ENCODE data around the gene POLE3. TPM values are rescaled to one million over a fixed set of nuclear protein-coding genes. Genes with fewer than 3 reads are reported as not detected.
A peak's percentile ranks its signal among the peaks of the same experiment; 100 is the strongest.

POLE3 gene
- total and polyA plus RNA-seq, 2 donors (not counting 1 experiment from before 2014, with no cell fraction given), result 50.3 to 60.7 TPM

- no peaks in the 10 kb centered on the region for H3K27me3 ChIP-seq (replicated peaks in 1 of 4; ENCODE audit: control extremely low read depth in 1 of 4, control insufficient read depth in 3 of 4, insufficient read depth in 4 of 4, low read length in 3 of 4)
- H3K4me1 Mint-ChIP-seq, result peaks cover 41% of the 10 kb centered on the region
- H3K27ac Mint-ChIP-seq, result no peak overlapping the region
- ChIA-PET POLR2A (no interaction called here), CTCF (interaction anchor here (1.1 to 10.6 kb wide), 9 partner anchors 7 to 254 kb away, joined by 3 to 98 read pairs (median 19); partner anchors contain the start of genes C9orf43, CDC26, POLE3 and PRPF4)
- 100% methylated on average over 1 of the region's 2 CpGs for WGBS (ENCODE audit: insufficient coverage)
- no peak overlapping the region for H3K4me2 ChIP-seq (replicated peaks; ENCODE audit: low read depth, low read length, poor library complexity, severe bottlenecking)
- H4K20me1 ChIP-seq (ENCODE audit: control insufficient read depth, insufficient read depth, low read length, poor library complexity, severe bottlenecking), result no peaks in the 10 kb centered on the region
- H3K79me2 ChIP-seq (ENCODE audit: control insufficient read depth, insufficient read depth, low read length), result peaks cover 42% of the 10 kb centered on the region
- no peak overlapping the region for H3K9ac ChIP-seq (ENCODE audit: low read length)
- ATAC-seq (ENCODE audit: low read depth), result no peak
- TF ChIP-seq CTCF (IDR thresholded peaks at IDR 0.05) (no peak), EZH2 (IDR thresholded peaks at IDR 0.05; ENCODE audit: borderline replicate concordance, insufficient read depth, low read depth, low read length, poor library complexity, severe bottlenecking) (no peak)
- H3K4me3 Mint-ChIP-seq, result no peak overlapping the region
- H3K9me3 Mint-ChIP-seq (ENCODE audit: insufficient read depth), result no peaks in the 10 kb centered on the region
- no peaks in the 10 kb centered on the region for H3K27me3 Mint-ChIP-seq
- no peaks in the 10 kb centered on the region for H3K9me3 ChIP-seq (ENCODE audit: control extremely low read depth in 1 of 3, control insufficient read depth in 2 of 3, insufficient read depth in 1 of 3, low read length in 2 of 3)
- H3K36me3 ChIP-seq (replicated peaks in 1 of 2; ENCODE audit: control extremely low read depth in 1 of 2, control insufficient read depth in 1 of 2, extremely low read depth in 1 of 2, insufficient read depth in 2 of 2, low read length in 1 of 2), result peaks cover 0 to 13% of the 10 kb centered on the region in 2 experiments
- no peak for DNase-seq
- peaks cover 10 to 18% of the 10 kb centered on the region in 2 donors for H3K4me1 ChIP-seq (ENCODE audit: control insufficient read depth in 2 of 2, insufficient read depth in 2 of 2, low read length in 2 of 2)
- intact Hi-C loops (cut with micrococcal nuclease), result loop anchor here (10.0 kb wide), 1 partner anchor 1769 kb away; the partner anchor contains the start of gene DNAJC25
- H3K27ac ChIP-seq (ENCODE audit: low read length in 2 of 2), result no peak overlapping the region
- H2AFZ ChIP-seq (ENCODE audit: insufficient read depth, low read depth, low read length, poor library complexity, severe bottlenecking), result no peak overlapping the region
- no peak overlapping the region for H3K4me3 ChIP-seq (ENCODE audit: control extremely low read depth in 1 of 5, extremely low read depth in 1 of 5, insufficient read depth in 1 of 5, low read depth in 2 of 5, low read length in 4 of 5)
These were observed 6.8 kb downstream of the POLE3 start for GRCh38 chr9:113403646-113404045.

DNA sequence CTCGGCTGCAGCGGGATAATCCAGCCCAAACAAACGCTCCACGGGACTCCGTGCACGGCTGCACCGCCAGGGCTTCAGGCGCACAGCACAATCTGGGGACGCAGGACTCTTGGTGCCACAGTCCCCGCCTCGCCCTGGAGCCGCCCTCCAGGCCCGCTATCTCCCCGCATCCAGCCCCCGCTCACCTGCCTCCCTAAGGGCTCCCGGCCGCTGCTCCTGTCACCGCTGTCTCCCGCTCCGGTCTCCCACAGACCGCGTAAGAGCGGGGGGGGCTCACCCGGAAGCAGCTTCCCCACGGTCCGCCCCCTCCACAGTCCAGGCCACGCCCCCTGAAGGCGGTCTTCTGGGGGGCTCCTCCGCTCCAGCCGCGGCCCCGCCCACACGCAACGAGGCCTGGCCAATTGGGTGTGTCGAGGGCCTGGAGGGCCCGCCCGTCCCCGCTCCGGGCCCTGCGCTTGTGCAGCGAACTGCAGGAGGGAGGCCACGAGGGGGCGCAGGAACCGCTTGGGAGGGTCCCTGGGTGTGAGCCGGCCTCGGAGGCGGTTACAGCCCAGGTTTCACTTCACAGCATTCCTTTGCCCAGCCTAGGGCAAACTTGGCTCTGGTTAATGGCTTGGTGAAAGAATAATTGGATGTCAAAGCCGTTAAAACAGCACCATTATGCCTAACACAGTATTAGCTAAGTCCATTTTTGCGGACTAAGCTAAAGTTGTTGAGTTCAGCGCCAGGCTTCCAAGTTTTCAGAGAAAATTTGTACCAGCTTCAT, 9.3 kb downstream of the POLE3 start, which contains the start of gene ALAD:
TSS of gene ALAD (minus strand) at position 258 of the 766 bp plus-strand sequence. CDS start 7,725 bp downstream, outside the sequence.
- Mint-ChIP-seq H3K9me3 (ENCODE audit: insufficient read depth) (no peaks in the 10 kb centered on the region), H3K27me3 (no peaks in the 10 kb centered on the region), H3K4me3 (peak within 1 kb of the TSS; percentile 98), H3K27ac (peak within 1 kb of the TSS; percentile 93), H3K4me1 (peaks cover 28% of the 10 kb centered on the region)
- POLR2A ChIA-PET, result interaction anchor here (0.6 to 3.3 kb wide), 3 partner anchors 9 to 49 kb away, joined by 3 to 44 read pairs (median 3); partner anchors contain the start of genes C9orf43, HDHD3 and POLE3
- no peaks in the 10 kb centered on the region for H3K9me3 ChIP-seq (ENCODE audit: control extremely low read depth in 1 of 3, control insufficient read depth in 2 of 3, insufficient read depth in 1 of 3, low read length in 2 of 3)
- peaks cover 10 to 18% of the 10 kb centered on the region in 2 donors for H3K4me1 ChIP-seq (ENCODE audit: control insufficient read depth in 2 of 2, insufficient read depth in 2 of 2, low read length in 2 of 2)
- peak; percentile 93 for TF ChIP-seq CTCF (IDR thresholded peaks at IDR 0.05)
- no peak for TF ChIP-seq EZH2 (IDR thresholded peaks at IDR 0.05; ENCODE audit: borderline replicate concordance, insufficient read depth, low read depth, low read length, poor library complexity, severe bottlenecking)
- CTCF ChIA-PET, result interaction anchor here (0.6 to 10.6 kb wide), 22 partner anchors 9 to 256 kb away, joined by 3 to 98 read pairs (median 5); partner anchors contain the start of genes C9orf43, CDC26, HDHD3 and POLE3
- H4K20me1 ChIP-seq (ENCODE audit: control insufficient read depth, insufficient read depth, low read length, poor library complexity, severe bottlenecking), result no peaks in the 10 kb centered on the region
- H3K27me3 ChIP-seq (replicated peaks in 1 of 4; ENCODE audit: control extremely low read depth in 1 of 4, control insufficient read depth in 3 of 4, insufficient read depth in 4 of 4, low read length in 3 of 4), result no peaks in the 10 kb centered on the region
- WGBS (ENCODE audit: insufficient coverage), result 3% methylated on average over 49 of the region's 50 CpGs
- peak within 1 kb of the TSS; percentile 18 to 73 for H3K27ac ChIP-seq (ENCODE audit: low read length in 2 of 2)
- H3K79me2 ChIP-seq (ENCODE audit: control insufficient read depth, insufficient read depth, low read length), result peaks cover 37% of the 10 kb centered on the region
- ATAC-seq (ENCODE audit: low read depth), result peak; percentile 99
- peak within 1 kb of the TSS; percentile 97 for H3K9ac ChIP-seq (ENCODE audit: low read length)
- no peaks in the 10 kb centered on the region for H3K36me3 ChIP-seq (replicated peaks in 1 of 2; ENCODE audit: control extremely low read depth in 1 of 2, control insufficient read depth in 1 of 2, extremely low read depth in 1 of 2, insufficient read depth in 2 of 2, low read length in 1 of 2)
- H3K4me3 ChIP-seq (ENCODE audit: control extremely low read depth in 1 of 5, extremely low read depth in 1 of 5, insufficient read depth in 1 of 5, low read depth in 2 of 5, low read length in 4 of 5), result peak within 1 kb of the TSS; percentile 60 to 98 (median 82)
- H3K4me2 ChIP-seq (replicated peaks; ENCODE audit: low read depth, low read length, poor library complexity, severe bottlenecking), result peak within 1 kb of the TSS; percentile 93
- peak within 1 kb of the TSS; percentile 99 for H2AFZ ChIP-seq (ENCODE audit: insufficient read depth, low read depth, low read length, poor library complexity, severe bottlenecking)
- intact Hi-C loops (cut with micrococcal nuclease), result loop anchor here (1.0 to 10.0 kb wide), 9 partner anchors 9 to 1766 kb away; partner anchors contain the start of genes C9orf43, CDC26, DNAJC25 and FKBP15
- DNase-seq, result peak; percentile 99

Data from B cell (primary cell).